Measurements from ENCODE around the gene MRNIP.

DNA sequence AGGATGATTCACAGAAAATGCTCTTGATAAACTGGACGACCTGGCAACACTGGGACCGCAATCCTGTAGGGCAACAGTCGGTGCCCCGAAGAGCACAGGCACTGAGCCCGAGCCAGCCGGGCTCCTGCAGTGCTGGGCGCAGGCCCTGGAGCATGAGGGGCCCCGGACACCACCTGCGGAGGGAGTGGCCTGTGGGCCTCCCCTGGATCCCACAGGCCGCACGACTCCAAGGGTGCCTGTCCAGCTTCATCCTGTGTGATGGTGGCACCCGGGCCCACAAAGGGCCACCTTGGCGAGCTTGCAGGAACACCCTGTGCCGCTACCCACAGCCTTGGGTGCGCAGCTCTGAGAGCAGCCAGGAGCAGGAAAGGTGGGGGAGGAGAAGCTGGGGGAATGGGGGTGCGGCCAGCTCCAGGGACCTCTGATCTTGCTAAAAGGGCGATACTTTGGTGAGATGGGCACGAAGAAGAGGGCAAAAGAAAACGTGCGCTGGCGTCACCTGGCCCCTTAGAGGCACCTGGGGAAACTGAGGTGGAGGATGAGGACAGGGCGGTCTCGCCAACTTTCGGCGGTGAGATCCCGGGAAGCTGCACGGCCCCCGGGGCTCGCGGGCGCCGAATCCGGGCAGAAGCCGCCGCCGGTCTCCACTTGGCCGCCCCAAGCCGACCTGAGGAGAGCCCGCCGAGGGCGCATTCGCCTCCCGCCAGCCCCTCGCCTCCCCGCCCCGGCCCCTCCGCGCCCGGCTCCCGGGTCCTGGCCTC is 48.4 kb upstream of the MRNIP start:
- TF ChIP-seq, protein P1, sequence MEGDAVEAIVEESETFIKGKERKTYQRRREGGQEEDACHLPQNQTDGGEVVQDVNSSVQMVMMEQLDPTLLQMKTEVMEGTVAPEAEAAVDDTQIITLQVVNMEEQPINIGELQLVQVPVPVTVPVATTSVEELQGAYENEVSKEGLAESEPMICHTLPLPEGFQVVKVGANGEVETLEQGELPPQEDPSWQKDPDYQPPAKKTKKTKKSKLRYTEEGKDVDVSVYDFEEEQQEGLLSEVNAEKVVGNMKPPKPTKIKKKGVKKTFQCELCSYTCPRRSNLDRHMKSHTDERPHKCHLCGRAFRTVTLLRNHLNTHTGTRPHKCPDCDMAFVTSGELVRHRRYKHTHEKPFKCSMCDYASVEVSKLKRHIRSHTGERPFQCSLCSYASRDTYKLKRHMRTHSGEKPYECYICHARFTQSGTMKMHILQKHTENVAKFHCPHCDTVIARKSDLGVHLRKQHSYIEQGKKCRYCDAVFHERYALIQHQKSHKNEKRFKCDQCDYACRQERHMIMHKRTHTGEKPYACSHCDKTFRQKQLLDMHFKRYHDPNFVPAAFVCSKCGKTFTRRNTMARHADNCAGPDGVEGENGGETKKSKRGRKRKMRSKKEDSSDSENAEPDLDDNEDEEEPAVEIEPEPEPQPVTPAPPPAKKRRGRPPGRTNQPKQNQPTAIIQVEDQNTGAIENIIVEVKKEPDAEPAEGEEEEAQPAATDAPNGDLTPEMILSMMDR (conservative IDR thresholded peaks at IDR 0.05; ENCODE audit: low read depth, low read length), result no peak
- TF ChIP-seq EZH2 (IDR thresholded peaks at IDR 0.05; ENCODE audit: low read length, unreplicated experiment), result no peak
